Spleen (tissue), 11 donors: ENCODE data around the gene SEC24B. TPM values are rescaled to one million over a fixed set of nuclear protein-coding genes. Genes with fewer than 3 reads are reported as not detected.

Experiments
- DNase-seq: peaks from one replicate; pipeline ENCODE4 v3.0.0-alpha.2; 2020
- H3K27ac ChIP-seq, 8 donors: fragments of 200-600 bp; sonication (generic) in 7 of 8; 1 replicate in 4 of 8; 2 replicates in 4 of 8; pipeline versions ENCODE4 v1.5.0 to v1.8.0; 2016 to 2021; ENCODE audit warnings: inconsistent platforms in 4 of 8, mild to moderate bottlenecking in 4 of 8, moderate library complexity in 1 of 8
- H3K27me3 ChIP-seq, 7 donors: fragments of 200-600 bp; sonication (generic) in 6 of 7; replicated peaks in 1 of 7; 1 replicate in 4 of 7; 2 replicates in 3 of 7; pipeline versions ENCODE4 v1.5.0 to v1.8.0; 2016 to 2021; ENCODE audit warnings: inconsistent platforms in 3 of 7, mild to moderate bottlenecking in 1 of 7
- H3K36me3 ChIP-seq, 6 donors: fragments of 200-600 bp; sonication (generic) in 5 of 6; 1 replicate in 4 of 6; 2 replicates in 2 of 6; pipeline versions ENCODE4 v1.5.0 to v1.8.0; 2016 to 2021; ENCODE audit warnings: inconsistent platforms in 2 of 6
- H3K4me1 ChIP-seq, 6 donors: fragments of 200-600 bp; sonication (generic) in 5 of 6; 1 replicate in 3 of 6; 2 replicates in 3 of 6; pipeline versions ENCODE4 v1.5.0 to v1.8.0; 2016 to 2021; ENCODE audit warnings: inconsistent platforms in 3 of 6
- H3K4me3 ChIP-seq, 8 donors: fragments of 200-600 bp; sonication (generic) in 7 of 8; 1 replicate in 4 of 8; 2 replicates in 4 of 8; pipeline versions ENCODE4 v1.5.0 to v1.8.0; 2016 to 2021; ENCODE audit warnings: inconsistent platforms in 4 of 8, mild to moderate bottlenecking in 4 of 8, moderate library complexity in 2 of 8
- H3K9me3 ChIP-seq, 8 donors: fragments of 200-600 bp; sonication (generic) in 7 of 8; 1 replicate in 4 of 8; 2 replicates in 4 of 8; pipeline versions ENCODE4 v1.5.0 to v1.8.0; 2016 to 2021; ENCODE audit warnings: inconsistent platforms in 4 of 8
- CTCF ChIP-seq, 11 experiments: fragments of 200-600 bp in 7 of 11; fragments of 450-650 bp in 4 of 11; sonication (generic) in 4 of 11; IDR thresholded peaks in 8 of 11; conservative IDR thresholded peaks in 3 of 11; 1 replicate in 7 of 11; 2 replicates in 4 of 11; pipeline versions ENCODE4 v1.4.0 to v1.8.0; 2016 to 2021; ENCODE audit warnings: antibody characterized with exemption in 11 of 11, inconsistent platforms in 4 of 11, mild to moderate bottlenecking in 1 of 11
- POLR2A ChIP-seq, 3 donors: fragments of 450-650 bp; IDR thresholded peaks; one replicate each; pipeline ENCODE4 v1.5.1; 2017; ENCODE audit warnings: antibody characterized with exemption in 3 of 3, mild to moderate bottlenecking in 1 of 3
- POLR2AphosphoS5 ChIP-seq, 3 donors: sonication (generic); formaldehyde crosslinking; IDR thresholded peaks; one replicate each; pipeline ENCODE4 v1.5.1; 2017; ENCODE audit warnings: antibody characterized with exemption in 3 of 3
- WGBS, 5 donors: extraction: QIAGEN DNeasy Blood & Tissue Kit in 3 of 5; methylation state at CpG; one replicate each; pipeline versions ENCODE4 v1.1.5 to v1.1.7; 2013 to 2018; 5-methylcytosine and 5-hydroxymethylcytosine counted together
- intact Hi-C: fragments of 100-400 bp; cut with DNase I; formaldehyde crosslinking; loops from one replicate; pipeline ENCODE4 v1.15.0; 2023; ENCODE audit warnings: low total_unique reads
- polyA plus RNA-seq, 3 donors: library from polyadenylated mRNA; stranded (reverse); fragments of 200-250 nt; gene quantifications; one replicate each; pipeline ENCODE4 v1.2.1, GENCODE V29; 2013
- total RNA-seq, 7 donors: library from RNA; depleted of rRNA in 3 of 7; stranded (reverse); fragments of >200 nt in 3 of 7; fragmentation: NEBNext Ultra II Directional in 4 of 7; extraction: Animal tissue kit (Norgen Biotek cat#: 25700) in 4 of 7; gene quantifications; one replicate each; pipeline versions ENCODE4 v1.1.0 to v1.2.1, GENCODE V29; 2016 to 2021
- donor health status: healthy with polysubstance abuse.
- donor health status: DM: no; HTN: no; CAD: no; lungs with moderate emphysema.
- donor health status: DM: no; HTN: no; CAD: no.
- donor health status: Bipolar disorder and iron deficiency.
- donor health status: healthy.
- donor health status: DM: no; HTN: no; CAD: no.
- donor health status: DM: yes; HTN: yes; CAD: no.

SEC24B gene
- total and polyA plus RNA-seq, 10 donors = 7.1 to 42.9 (median 32.4) TPM

- no peak overlapping the region for H3K4me3 ChIP-seq
- H3K4me1 ChIP-seq = no peaks in the 10 kb centered on the region
- DNase-seq = no peak
- H3K36me3 ChIP-seq = no peaks in the 10 kb centered on the region
- H3K27me3 ChIP-seq = no peaks in the 10 kb centered on the region
- TF ChIP-seq POLR2AphosphoS5 (IDR thresholded peaks at IDR 0.05) (no peak), CTCF (IDR thresholded peaks at IDR 0.05 in 8 of 11, conservative IDR thresholded peaks at IDR 0.05 in 3 of 11) (no peak), POLR2A (IDR thresholded peaks at IDR 0.05) (no peak)
- no peaks in the 10 kb centered on the region for H3K9me3 ChIP-seq
- H3K27ac ChIP-seq = no peak overlapping the region
- intact Hi-C loops = no loop called here
- WGBS, 5 donors = 76 to 83% (median 79%) methylated on average over 3 of the region's 3 CpGs
Observed at GRCh38 chr4:109410776-109411175, 22.8 kb upstream of the SEC24B start.

GRCh38 chr4:109411964-109412363 lies 21.7 kb upstream of the SEC24B start:
- 65 to 79% (median 71%) methylated on average over 2 of the region's 2 CpGs for WGBS, 5 donors
- H3K36me3 ChIP-seq = no peaks in the 10 kb centered on the region
- H3K27ac ChIP-seq = no peak overlapping the region
- no peak for DNase-seq
- no peak overlapping the region for H3K4me3 ChIP-seq
- intact Hi-C loops = no loop called here
- H3K4me1 ChIP-seq = no peaks in the 10 kb centered on the region
- H3K27me3 ChIP-seq = no peaks in the 10 kb centered on the region
- TF ChIP-seq POLR2A (IDR thresholded peaks at IDR 0.05) (no peak), POLR2AphosphoS5 (IDR thresholded peaks at IDR 0.05) (no peak), CTCF (IDR thresholded peaks at IDR 0.05 in 8 of 11, conservative IDR thresholded peaks at IDR 0.05 in 3 of 11) (no peak)
- H3K9me3 ChIP-seq = no peaks in the 10 kb centered on the region

GRCh38 chr4:109412776-109413175 lies 20.8 kb upstream of the SEC24B start:
- TF ChIP-seq CTCF (IDR thresholded peaks at IDR 0.05 in 8 of 11, conservative IDR thresholded peaks at IDR 0.05 in 3 of 11) = no peak
- no peak for TF ChIP-seq POLR2A (IDR thresholded peaks at IDR 0.05)
- no peak for TF ChIP-seq POLR2AphosphoS5 (IDR thresholded peaks at IDR 0.05)
- DNase-seq = no peak
- H3K9me3 ChIP-seq = no peaks in the 10 kb centered on the region
- no peak overlapping the region for H3K27ac ChIP-seq
- no peaks in the 10 kb centered on the region for H3K4me1 ChIP-seq
- H3K36me3 ChIP-seq = no peaks in the 10 kb centered on the region
- H3K27me3 ChIP-seq = no peaks in the 10 kb centered on the region
- WGBS, 5 donors = 0 to 90% (median 74%) methylated on average over 1 of the region's 1 CpG
- intact Hi-C loops = no loop called here
- no peak overlapping the region for H3K4me3 ChIP-seq

GRCh38 chr4:109414938-109415337 lies 18.7 kb upstream of the SEC24B start:
- intact Hi-C loops = no loop called here
- no peaks in the 10 kb centered on the region for H3K36me3 ChIP-seq
- H3K27me3 ChIP-seq = no peaks in the 10 kb centered on the region
- no peak for DNase-seq
- TF ChIP-seq CTCF (IDR thresholded peaks at IDR 0.05 in 8 of 11, conservative IDR thresholded peaks at IDR 0.05 in 3 of 11) (no peak), POLR2A (IDR thresholded peaks at IDR 0.05) (no peak), POLR2AphosphoS5 (IDR thresholded peaks at IDR 0.05) (no peak)
- H3K9me3 ChIP-seq = no peaks in the 10 kb centered on the region
- no peak overlapping the region for H3K27ac ChIP-seq
- 43 to 79% (median 45%) methylated on average over 1 of the region's 1 CpG for WGBS, 5 donors
- no peaks in the 10 kb centered on the region for H3K4me1 ChIP-seq
- no peak overlapping the region for H3K4me3 ChIP-seq
